ENCODE results near the gene CDKAL1.

The CDKAL1 gene

DNA sequence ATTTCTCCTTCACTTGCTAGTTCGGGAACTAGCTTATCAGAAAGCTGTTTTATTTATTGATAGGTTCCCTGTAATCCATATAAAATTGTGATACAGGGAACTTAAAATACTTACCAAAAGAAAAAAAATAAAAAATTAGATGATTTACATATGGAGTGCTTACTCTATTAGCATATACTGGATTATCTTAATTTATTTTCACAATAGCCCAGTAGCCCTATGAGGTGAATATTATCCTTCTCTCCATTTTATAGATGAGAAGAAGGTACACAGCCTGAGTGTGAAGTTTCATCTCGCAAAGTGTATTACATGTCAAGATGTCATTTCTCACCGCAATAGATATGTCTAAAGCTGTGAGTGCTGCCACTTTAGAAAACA, 463.5 kb downstream of the CDKAL1 start:
- DNase-seq = no peak

DNA sequence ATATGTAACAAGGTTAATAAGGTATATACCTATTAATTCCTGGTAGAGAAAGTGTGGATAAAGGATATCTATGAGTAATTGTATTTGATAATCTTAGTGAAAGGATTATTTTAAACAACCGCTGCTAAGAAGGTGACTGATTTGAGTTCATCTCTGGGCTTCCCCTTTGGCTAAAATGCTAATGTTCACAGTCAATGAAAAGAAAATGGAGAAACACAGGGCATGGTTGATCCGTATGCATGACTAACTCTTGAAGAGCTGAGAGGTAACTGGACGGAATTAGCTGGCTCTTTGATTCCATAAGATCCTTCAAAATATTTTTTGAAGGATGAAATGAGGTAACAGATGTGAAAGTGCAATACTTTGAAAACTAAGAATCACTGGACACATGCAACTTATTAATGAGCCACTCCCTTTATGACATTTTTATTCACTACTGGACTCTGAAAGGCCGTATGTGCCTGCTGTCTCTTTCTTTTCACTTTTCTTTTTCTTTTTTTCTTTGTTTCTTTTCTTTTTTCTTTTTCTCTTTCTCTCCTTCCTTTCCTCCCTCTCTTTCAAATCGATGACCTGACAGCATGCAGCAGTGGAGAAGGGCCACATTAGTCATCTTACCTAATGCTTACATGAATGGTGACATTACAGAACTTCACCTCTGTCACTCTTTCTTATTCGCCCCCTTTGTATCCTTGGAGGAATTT, 464.6 kb downstream of the CDKAL1 start:
- DNase-seq = no peak

DNA sequence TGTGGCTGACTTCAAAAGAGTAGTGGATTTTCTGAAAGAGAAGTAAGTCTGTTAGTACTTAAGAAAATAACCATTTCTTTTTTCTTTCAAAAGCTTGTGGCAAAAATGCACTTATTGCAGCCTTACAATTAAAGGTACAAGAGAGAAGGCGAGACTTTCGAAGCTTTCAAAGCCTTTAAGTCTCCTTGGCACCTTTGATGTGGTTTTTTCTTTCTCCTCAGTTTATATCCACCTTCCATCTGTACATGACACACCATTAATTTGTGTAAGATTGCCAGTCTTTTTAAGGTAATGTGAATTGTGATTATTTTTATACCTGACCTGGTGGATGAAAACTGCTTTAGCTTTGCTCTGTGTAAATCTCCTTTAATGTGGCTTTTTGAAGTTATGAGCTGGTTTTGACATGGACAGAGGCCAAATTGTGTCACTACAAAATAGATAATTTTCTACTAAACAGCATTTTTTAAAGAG, 466.1 kb downstream of the CDKAL1 start:
- DNase-seq = no peak

DNA sequence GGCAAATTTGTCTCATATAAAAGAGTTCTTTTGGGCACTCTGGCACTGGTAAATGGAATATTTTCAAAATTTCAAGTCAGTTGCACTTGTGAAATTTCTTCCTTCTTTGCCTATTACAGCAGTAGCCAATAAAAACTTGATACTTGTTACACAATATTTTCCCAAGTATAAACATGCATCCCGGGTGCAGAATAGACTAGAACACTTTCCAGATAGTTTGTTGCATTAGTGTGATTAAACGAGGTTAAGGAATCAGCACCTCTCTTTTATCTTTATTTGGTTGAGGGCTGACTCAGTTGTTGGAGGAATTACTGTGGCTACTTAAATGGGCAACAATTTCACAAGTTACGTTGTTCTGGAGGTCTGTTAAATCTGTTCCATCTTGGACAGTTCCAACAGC, 467.5 kb downstream of the CDKAL1 start:
- DNase-seq = no peak

DNA sequence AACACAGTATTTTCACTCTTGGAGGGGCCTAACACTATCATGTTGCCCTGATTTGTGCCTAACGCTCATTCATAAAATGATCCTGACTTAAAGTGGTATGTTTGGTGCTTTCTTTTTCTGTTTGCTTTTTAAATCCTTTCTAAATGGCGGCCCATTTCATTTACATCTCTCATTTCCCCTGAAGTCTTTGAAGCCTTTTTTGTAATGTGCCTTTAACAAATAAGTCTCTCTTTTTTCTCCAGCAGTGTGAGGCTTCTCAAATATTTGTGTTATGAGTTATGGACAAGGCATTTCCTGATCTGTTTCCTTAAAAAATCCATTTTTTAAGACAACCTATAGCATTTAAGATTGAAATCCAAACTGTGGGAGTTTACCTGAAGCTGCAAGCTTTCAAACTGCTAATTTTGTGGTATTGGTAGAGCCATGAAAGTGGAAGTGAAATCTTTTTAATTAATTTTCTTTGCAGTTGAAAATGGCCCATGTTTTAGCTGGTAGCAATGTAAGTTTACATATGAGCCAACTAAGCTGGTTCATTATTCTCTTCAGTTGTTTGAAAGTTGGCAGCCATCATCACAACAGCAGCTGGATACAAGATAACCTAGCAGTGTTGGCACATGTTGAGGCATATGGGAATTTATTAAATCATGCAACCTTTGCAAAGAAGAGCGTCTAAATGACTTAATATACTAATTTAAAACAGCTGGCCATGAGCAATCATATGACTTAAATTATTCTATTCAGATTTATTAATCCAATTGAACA, 469.7 kb downstream of the CDKAL1 start:
- no peak for DNase-seq

DNA sequence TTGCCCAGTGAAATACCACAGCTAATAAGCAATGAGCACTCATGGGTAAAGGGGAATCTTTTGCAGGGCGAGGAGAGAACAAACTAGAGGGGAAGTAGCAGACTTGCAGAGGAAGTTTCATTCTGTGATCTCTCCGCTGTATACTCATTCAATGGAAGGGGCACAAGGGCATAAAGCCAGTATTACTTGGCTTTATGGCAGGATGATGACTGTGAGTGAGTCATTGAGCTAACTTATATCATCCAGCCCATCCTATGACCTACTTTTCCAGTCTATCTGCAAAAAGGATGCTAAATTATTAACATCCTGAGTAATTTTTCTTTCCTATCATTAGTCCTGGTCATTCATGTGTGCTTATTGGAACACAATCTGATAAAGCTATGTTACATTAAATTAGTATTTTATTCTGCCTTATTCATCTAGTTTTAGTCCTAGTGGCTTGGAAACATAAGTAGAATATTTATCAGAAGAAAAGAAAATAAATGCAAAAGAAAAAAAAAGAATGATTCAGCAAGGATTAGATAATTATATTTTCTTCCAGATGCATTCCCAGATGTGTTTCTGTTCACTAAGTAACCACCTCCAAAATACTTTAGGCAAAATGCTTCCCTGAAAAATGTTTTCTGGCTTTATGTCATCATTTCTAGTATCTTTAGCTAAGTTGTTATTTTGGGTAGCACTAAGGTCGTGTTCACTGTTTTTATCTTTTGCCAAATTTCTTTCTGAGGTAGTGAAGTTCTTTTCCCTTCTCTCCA, 471.7 kb downstream of the CDKAL1 start:
- DNase-seq = no peak

DNA sequence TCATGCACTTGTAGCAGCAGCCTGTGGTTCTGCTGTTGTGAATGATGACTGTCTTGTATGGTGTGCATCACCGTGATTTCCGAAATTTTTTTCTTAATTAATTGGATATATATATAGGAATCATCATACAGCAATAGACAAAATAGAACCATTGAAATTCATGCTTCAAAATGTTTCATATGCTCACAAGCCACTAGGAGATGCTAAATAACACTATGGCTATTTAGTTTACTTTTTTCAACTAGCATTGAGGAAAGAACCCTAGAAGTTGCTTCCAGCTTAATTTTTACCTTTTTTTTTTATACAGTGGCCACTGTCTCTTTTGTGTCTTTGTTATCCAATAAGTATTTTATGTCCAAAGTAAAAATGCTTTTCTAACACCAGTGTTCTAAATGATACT, 485.4 kb downstream of the CDKAL1 start:
- no peak for DNase-seq

DNA sequence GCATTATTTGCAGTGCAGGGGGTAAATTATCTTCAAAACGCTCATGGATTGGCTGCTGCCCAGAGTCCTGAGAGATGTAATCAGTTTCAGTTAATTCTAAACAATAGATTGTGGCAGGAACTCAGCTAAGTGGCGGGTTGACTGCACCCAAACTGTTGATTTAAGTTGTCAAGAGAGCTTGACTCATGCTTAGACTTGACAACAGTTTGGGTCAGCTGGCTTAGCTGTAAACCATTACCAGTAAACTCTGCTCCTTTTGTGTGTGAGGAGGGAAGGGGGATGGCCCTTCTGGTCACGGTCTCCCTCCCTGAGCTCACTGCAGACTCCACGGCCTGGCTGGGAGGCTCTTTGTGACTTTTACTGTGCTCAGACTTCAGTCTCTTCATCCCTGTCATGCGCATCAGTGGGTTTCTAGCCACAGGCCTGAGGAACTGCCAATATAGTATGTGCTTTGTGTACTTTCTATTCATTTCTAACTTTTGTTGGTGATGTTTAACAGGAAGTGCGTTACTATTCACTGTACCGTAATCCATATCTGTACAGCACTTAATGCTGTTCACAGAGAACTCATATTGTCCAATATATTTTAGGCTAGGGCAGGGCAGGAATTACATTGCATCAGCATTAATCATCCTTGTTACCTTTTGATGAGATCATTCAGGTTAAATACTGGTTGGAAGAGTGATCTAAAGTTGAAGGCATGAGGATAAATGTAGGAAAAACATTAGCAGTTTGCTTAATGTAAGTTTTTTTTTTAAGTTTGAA, 488.3 kb downstream of the CDKAL1 start:
- no peak for DNase-seq

DNA sequence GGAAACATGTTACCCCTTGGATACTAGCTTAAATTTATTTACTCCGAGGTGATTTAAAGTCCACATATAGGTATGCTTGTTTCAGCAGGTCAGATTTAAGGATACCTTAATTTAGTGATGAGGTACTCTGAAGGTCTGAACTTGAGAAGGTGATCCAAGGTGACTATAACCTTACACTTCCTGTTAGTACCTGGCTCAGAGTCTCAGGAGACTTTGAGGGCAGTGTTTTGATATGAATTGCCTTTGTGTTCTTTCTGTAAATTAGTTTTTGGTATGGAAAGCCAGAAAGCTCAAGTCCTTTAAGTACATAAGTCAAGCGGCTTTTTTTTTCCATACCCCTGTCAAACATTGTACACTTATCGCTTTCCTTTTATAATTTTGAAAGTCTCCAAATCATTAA, 489.0 kb downstream of the CDKAL1 start:
- no peak for DNase-seq

DNA sequence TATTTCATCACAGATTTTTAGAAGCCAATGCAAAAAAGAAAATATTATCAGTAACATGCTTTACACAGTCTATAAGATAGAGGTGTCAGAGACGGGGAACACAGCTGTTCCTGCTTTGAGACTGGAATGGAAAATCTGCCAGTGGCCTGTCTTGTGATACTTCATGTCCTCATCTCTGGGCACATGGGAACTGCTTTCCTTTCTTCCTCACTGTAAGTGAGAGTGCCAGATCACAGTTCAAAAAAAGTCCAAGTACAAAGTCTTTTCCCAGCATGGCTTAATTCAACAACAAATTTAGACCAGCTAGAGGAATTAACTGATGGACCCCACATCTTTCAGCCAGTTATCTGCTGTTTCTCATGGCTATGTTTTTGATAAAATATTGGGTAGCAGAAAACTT, 490.4 kb downstream of the CDKAL1 start:
- no peak for DNase-seq

DNA sequence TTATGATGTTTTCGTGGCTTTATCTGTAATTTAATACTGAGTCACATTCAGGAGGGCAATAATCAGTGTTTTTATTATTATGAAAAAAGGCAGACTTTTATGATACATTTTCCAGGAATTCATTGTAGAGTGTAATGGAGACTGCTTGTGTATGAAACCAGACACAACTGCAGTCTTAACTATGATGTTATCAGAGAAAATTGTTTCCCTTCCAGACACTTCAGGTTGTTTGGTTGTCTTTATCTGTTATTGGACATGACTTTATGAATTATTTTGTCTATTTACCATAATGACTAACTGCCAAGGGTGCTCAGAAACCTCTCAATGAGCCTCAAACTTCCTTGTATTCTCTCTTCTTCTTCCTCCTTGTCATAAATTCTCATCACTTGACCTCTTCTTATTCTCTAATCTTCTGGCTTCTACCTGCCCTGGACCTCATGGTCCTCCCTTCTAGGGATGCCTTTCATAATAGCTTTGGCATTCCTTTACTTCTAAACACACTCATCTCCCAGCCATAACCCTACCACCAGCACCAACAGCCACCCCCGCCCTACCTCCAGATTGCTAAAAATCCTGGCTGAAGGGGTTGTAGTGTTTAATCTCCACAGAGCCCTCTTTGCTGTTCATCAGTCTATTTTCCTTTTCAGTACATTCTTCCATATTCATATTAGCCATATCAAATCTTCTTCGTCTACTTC, 492.5 kb downstream of the CDKAL1 start:
- no peak for DNase-seq

DNA sequence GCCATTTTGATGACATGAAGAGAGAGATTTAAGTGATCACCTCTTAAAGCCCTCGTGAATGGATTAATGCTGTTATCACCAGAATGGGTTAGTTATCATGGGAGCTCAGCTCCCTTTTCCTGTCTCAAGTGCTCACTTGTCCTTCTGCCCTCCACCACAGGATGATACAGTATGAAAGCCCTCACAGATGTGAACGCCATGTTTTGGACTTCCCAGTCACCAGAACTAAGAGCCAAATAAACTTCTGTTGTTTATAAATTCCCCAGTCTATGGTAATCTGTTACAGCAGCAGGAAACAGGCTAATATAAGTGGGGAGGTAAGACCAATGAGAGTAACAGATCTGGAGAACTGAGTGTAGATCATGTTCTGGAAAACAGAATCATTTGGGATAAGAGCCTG, 493.2 kb downstream of the CDKAL1 start:
- DNase-seq = no peak

DNA sequence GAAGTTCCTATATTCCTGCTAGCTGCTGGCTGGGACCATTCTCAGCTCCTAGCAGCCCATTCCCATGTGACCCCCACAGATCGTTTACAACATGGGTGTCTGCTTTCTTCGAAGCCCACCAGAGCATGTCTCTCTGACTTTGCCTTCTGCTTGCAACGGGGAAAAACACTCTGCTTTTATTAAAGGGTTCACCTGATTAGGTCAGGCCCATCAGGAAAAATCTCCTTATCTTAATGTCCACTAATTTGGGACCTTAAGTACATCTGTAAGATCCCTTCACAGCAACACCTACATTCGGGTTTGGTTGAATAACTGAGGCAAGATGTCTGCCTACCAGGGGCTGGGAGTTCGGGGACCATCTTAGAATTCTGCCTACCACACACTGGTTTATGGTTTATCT, 496.9 kb downstream of the CDKAL1 start:
- DNase-seq = no peak

DNA sequence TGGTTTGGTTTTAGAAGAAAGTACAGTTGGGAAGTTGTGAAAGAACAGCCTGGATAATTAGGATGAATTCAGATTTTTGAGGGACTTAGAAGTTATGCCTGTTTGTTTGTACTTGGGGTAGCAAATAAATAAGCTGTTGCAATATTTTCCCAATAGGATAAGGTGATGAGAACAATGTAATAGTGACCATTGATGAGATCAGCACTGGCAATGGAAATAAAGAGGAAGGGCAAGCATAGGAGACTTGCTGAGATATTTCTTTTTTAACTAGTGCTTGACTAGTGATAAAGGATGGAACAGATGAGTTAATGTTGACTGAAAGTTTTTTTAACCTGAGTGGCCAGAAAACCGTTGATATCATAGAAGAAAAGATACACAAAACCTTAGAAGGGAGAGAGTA, 498.8 kb downstream of the CDKAL1 start:
- DNase-seq = no peak

DNA sequence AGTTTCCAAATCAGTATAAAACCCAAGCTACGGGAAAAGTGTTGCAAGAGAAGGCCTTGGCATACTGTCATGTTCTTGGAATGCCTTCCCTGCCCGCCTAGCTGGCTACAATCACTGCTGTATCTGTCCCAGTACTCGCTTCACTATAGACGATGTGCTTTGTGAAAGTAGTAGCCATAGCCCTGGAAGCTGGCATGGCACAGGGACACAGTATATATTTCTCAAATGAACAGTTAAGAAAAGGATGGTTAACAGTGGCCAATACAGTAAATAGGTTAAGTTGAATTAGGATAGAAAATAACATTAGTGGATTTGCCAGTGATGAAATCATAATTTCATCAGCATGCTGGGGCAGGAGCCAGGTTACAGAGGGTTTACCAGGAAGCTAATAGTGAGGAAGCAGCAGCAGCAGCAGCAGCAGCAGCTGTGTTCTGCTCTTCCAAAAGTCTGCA, 499.3 kb downstream of the CDKAL1 start:
- DNase-seq = no peak

DNA sequence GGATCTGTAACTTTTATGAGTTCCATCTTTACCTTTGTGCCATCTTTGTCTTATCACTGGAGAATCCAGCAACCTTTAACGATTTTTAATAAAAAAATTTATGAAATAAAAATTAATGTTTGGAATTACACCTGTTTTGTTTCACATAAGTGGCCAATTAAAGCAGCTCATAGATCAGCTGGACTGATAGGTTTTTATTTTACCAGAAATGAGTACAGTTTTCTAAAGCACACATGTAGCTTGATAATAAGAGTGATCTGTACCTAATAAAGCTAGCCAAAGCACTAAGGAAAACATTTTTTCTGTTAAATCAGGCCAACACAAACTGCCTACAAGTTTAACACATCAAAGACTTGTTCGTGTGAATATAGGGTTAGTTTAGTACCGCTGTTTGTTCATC, 500.1 kb downstream of the CDKAL1 start:
- DNase-seq = no peak

DNA sequence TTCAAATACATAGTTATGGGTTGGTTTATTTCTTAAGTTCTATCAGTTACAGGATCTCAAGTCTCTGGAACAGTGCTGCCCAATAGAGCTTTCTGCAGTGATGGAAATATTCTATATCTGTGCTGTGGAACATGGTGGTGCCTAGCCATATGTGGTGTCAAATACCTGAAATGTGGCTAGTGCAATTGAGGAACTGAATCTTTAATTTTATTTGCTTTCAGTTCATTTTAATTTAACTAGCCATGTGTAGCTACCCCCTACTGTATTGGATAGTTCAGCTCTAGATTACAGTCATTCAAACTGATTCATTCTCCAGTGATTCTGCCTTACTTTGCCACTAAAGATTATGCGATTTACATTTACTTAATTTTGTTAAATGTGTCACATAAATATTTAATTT, 503.2 kb downstream of the CDKAL1 start:
- no peak for DNase-seq

DNA sequence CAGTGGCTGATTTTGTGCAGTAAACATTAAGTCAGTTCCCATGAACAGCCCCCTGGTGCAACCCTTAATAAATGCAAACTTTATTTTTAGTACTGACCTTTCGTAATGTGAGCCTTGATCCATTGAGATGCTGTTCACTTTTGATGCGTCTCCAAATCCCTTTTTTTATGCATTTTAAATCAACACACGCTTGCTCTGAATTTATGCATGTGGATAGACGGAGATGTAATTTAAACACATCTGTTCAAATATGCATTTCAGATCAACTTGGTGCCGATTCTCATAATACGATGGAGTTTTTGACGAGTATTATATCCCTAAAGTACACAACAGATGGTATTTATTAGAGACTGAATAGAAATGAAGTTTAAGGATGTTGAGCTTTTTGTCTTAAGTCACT, 505.7 kb downstream of the CDKAL1 start:
- DNase-seq = no peak

DNA sequence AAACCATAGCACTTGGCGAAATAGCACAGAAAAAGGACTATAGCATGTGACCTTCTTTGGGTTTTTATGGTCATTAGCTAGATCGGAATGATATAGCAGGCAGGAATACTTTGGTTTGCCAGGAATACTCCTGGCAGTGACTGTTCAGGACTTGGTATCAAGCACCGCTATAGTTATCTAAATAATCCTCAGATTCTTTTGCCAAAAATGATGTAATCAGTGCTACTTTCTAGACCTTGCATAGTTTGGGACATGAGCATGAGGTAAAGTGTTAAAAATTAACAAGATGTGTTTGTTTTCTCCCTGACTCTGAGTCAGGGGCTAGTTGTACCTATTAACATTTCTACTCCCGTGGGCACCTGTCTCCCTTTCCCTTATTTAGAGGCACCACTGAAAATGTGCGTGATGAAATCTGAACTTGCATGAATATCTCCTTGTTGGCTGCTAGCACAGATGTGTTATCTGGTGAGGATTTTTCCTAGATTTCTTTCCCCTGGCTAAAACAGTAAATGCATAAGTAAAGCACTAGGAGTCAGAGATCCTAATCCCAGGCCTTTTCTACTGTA, 511.0 kb downstream of the CDKAL1 start:
- DNase-seq = no peak

DNA sequence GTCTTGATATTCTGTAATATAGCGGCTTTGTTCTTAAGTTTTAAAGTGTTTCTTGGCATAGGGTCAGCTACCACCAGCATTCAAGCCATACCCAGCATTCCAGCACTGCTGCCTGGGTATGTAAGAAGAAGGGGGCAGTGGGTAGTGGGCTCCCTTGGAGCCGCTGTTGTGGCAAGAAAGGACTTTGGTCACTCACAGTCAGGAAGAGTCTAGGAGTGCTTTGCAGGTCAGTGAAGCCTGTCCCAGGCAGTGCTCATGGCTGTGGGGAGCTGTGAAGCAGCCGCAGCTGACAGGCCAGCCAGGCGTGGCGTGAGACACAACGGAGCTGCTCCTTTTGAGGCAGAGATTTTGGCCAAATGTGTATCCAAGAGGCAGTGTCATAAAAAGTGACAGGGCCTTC, 512.0 kb downstream of the CDKAL1 start:
- no peak for DNase-seq

DNA sequence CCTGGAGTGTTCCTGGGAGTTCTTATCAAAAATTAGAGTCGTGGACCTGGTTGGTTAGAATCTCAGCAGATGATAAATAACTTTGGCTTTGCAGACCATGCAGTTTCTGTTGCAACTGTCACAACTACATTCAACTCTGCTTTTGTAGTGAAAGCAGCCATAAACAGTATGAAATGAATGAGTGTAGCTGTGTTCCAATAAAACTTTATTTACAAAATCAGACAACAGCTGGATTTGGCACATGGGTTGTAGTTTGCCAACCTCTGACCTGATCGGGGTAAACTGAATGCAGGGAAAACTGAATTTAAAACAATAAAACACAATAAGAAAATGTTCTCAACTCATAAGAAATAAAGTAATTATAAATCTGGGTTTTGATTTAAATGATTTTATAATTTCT, 513.8 kb downstream of the CDKAL1 start:
- no peak for DNase-seq

DNA sequence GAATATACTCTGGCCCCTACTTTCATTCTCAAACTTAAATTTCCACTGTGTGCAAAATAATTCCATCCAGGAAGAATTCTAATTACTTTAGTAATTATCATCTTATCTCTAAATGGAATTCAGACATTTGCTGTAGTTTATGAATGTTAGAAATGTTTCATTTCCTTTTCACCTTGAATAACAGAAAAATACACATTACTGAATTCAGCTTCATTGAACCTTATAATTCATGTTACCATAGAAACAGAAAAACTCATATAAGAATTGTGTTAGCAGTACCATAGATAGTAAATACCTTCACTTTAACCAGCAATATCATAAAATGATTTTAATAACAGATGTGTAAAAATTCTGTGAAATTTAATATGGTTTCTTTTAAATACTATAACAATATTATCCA, 514.9 kb downstream of the CDKAL1 start:
- no peak for DNase-seq

Data from activated naive CD4-positive, alpha-beta T cell (primary cell).